GM12878 (cell line): ENCODE measurements around the gene CEP295NL. TPM values are rescaled to one million over a fixed set of nuclear protein-coding genes. Genes with fewer than 3 reads are reported as not detected.

Source experiments
- ATAC-seq: fragments of 200-7000 bp; cut with Tn5 transposase; 3 replicates; pipeline ENCODE4 v1.9.1; 2020; ENCODE audit warnings: mild to moderate bottlenecking, moderate library complexity
- BruUV-seq: library from RNA; stranded (reverse); fragments of 400-500 nt; replicated peaks from 2 replicates; lab custom pipeline; 2021; lab: Mats Ljungman, UMichigan
- CTCF ChIA-PET: fragments of 300-600 bp; sonication (Branson Sonifier 250); formaldehyde crosslinking; extraction: SDS; loops from one replicate; lab custom pipeline; 2021; ENCODE audit warnings: inconsistent platforms; lab: Yijun Ruan, JAX
- POLR2A ChIA-PET: fragments of 350-600 bp; formaldehyde crosslinking; extraction: SDS; loops from one replicate; lab custom pipeline; 2021; ENCODE audit warnings: inconsistent platforms; lab: Charles Lee
- RAD21 ChIA-PET: fragments of 300-600 bp; sonication (Branson Sonifier 250); formaldehyde crosslinking; loops from one replicate; lab custom pipeline; 2023; ENCODE audit warnings: antibody characterized with exemption; ENCODE audit not compliant: unreplicated experiment; lab: Charles Lee
- SMC1A ChIA-PET: fragments of 300-600 bp; sonication (Branson Sonifier 250); formaldehyde crosslinking; loops from one replicate; lab custom pipeline; 2023; ENCODE audit not compliant: unreplicated experiment, uncharacterized antibody; lab: Charles Lee
- DNase-seq: peaks from one replicate; pipeline ENCODE4 v3.0.0-alpha.2; 2011; ENCODE audit warnings: low read depth, low spot score
- FAIRE-seq: peaks from 3 replicates; lab custom pipeline; 2011; peaks lifted over from hg19 to GRCh38; lab: Jason Lieb, UNC
- H2AFZ ChIP-seq: 2 replicates; pipeline ENCODE4 v1.6.0; 2011; ENCODE audit warnings: low read depth, low read length, control low read depth; ENCODE audit not compliant: control insufficient read depth
- H3K27ac ChIP-seq: 2 replicates; pipeline ENCODE4 v1.5.1; 2011; ENCODE audit warnings: control low read depth; ENCODE audit not compliant: control insufficient read depth, insufficient read depth
- H3K27me3 ChIP-seq, 2 experiments: replicated peaks in 1 of 2; 2 replicates each; pipeline versions ENCODE4 v1.6.0 to v1.6.1; 2011; ENCODE audit warnings: low read length in 1 of 2; ENCODE audit not compliant: control insufficient read depth in 2 of 2, insufficient read depth in 2 of 2
- H3K36me3 ChIP-seq, 2 experiments: 2 replicates each; pipeline ENCODE4 v1.5.1; 2011; ENCODE audit warnings: low read length in 1 of 2; ENCODE audit not compliant: control insufficient read depth in 2 of 2, insufficient read depth in 2 of 2
- H3K4me1 ChIP-seq: 2 replicates; pipeline ENCODE4 v1.6.1; 2011; ENCODE audit warnings: mild to moderate bottlenecking, low read length, moderate library complexity, mixed read lengths; ENCODE audit not compliant: control insufficient read depth, insufficient read depth
- H3K4me2 ChIP-seq: 2 replicates; pipeline ENCODE4 v1.6.0; 2011; ENCODE audit warnings: control low read depth; ENCODE audit not compliant: control insufficient read depth, insufficient read depth
- H3K4me3 ChIP-seq: fragments of 200-600 bp; sonication (generic); 2 replicates; pipeline ENCODE4 v1.5.1; 2016
- H3K79me2 ChIP-seq: 2 replicates; pipeline ENCODE4 v1.6.0; 2011; ENCODE audit warnings: low read length; ENCODE audit not compliant: control insufficient read depth, insufficient read depth
- H3K9ac ChIP-seq: 2 replicates; pipeline ENCODE4 v1.8.0; 2011; ENCODE audit warnings: low read length, control low read depth, mixed read lengths; ENCODE audit not compliant: control insufficient read depth, insufficient read depth
- H3K9me3 ChIP-seq: replicated peaks from 3 replicates; pipeline ENCODE4 v1.5.1; 2011; ENCODE audit warnings: mild to moderate bottlenecking, low read length; ENCODE audit not compliant: control insufficient read depth, insufficient read depth
- H4K20me1 ChIP-seq: 2 replicates; pipeline ENCODE4 v1.6.0; 2011; ENCODE audit not compliant: control insufficient read depth, insufficient read depth
- CBFB ChIP-seq: IDR thresholded peaks from 2 replicates; pipeline ENCODE4 v1.6.1; 2016; ENCODE audit warnings: antibody characterized with exemption, low read depth
- CTCF ChIP-seq, 3 experiments: IDR thresholded peaks in 2 of 3; conservative IDR thresholded peaks in 1 of 3; 2 replicates each; pipeline ENCODE4 v1.5.1; 2011; ENCODE audit warnings: low read depth in 3 of 3, low read length in 3 of 3, mild to moderate bottlenecking in 3 of 3, control low read depth in 2 of 3, moderate library complexity in 2 of 3, inconsistent platforms in 1 of 3, mixed read lengths in 1 of 3; ENCODE audit not compliant: control insufficient read depth in 2 of 3, insufficient read depth in 1 of 3; ENCODE audit errors: extremely low read depth in 1 of 3
- RAD21 ChIP-seq: IDR thresholded peaks from 2 replicates; pipeline ENCODE4 v1.6.1; 2011; ENCODE audit warnings: mild to moderate bottlenecking, low read depth, low read length, moderate library complexity; ENCODE audit not compliant: insufficient read depth
- RUNX3 ChIP-seq: IDR thresholded peaks from 2 replicates; pipeline ENCODE4 v1.6.1; 2012; ENCODE audit warnings: low read length, inconsistent platforms
- SMC3 ChIP-seq: IDR thresholded peaks from 2 replicates; pipeline ENCODE4 v1.6.1; 2011; ENCODE audit warnings: low read length, improper control_type of control experiment, borderline replicate concordance
- TCF12 ChIP-seq: IDR thresholded peaks from 2 replicates; pipeline ENCODE4 v1.6.1; 2011; ENCODE audit warnings: low read depth, mild to moderate bottlenecking, low read length
- YY1 ChIP-seq: IDR thresholded peaks from 2 replicates; pipeline ENCODE4 v1.6.1; 2011; ENCODE audit warnings: low read depth, mild to moderate bottlenecking, low read length
- whole genome bisulfite sequencing: methylation state at CpG from one replicate; pipeline ENCODE4 v1.1.6; 2016; ENCODE audit warnings: low lambda C conversion rate; ENCODE audit not compliant: insufficient replicate concordance, insufficient coverage; ENCODE audit errors: missing lambda C conversion rate; 5-methylcytosine and 5-hydroxymethylcytosine counted together
- in situ Hi-C: fragments of 300-500 bp; cut with MboI; formaldehyde crosslinking; loops from 9 replicates; pipeline ENCODE4 v1.14.3; 2018; ENCODE audit warnings: mixed read lengths
- intact Hi-C: fragments of 100-400 bp; cut with micrococcal nuclease; formaldehyde crosslinking; loops from one replicate; pipeline ENCODE4 v1.14.2; 2022; ENCODE audit not compliant: unreplicated experiment
- polyA plus RNA-seq, 11 experiments: library from polyadenylated mRNA; depleted of rRNA in 4 of 11; unstranded in 6 of 11; stranded (reverse) in 5 of 11; fragments of >200 nt; fragmentation: Nextera tagmentation in 4 of 11; fragmentation: Illumina TruSeq in 1 of 11; extraction: Ambion mirVana in 4 of 11; extraction: Trizol in 1 of 11; gene quantifications; 1 replicate in 1 of 11; 2 replicates in 10 of 11; pipeline versions ENCODE4 v1.2.1 to v1.2.3, GENCODE V29; 2011 to 2016; ENCODE audit warnings: inconsistent platforms in 2 of 11, missing spikeins in 2 of 11, low read depth in 1 of 11
- total RNA-seq, 4 experiments: library from RNA; depleted of rRNA in 3 of 4; stranded (reverse); fragments of >200 nt in 3 of 4; fragmentation: Illumina TruSeq in 1 of 4; extraction: Trizol in 1 of 4; gene quantifications; 2 replicates each; pipeline versions ENCODE4 v1.2.1 to v1.2.3, GENCODE V29; 2013 to 2021

CEP295NL gene
- total and polyA plus RNA-seq, 10 of the 15 experiments (the other 5 are each of a cell fraction or from before 2014, with no cell fraction given) = not detected

- H3K79me2 ChIP-seq = peaks cover 32% of the 10 kb centered on the region
- H3K4me1 ChIP-seq = peaks cover 4% of the 10 kb centered on the region
- ChIA-PET POLR2A (no interaction called here), SMC1A (interaction anchor here (2.5 kb wide), 1 partner anchor 346 kb away, joined by 6 read pairs; no protein-coding TSS in a partner anchor), CTCF (interaction anchor here (0.8 to 3.0 kb wide), 8 partner anchors 9 to 346 kb away, joined by 3 to 10 read pairs (median 6); no protein-coding TSS in a partner anchor), RAD21 (interaction anchor here (1.1 kb wide), 1 partner anchor 346 kb away, joined by 6 read pairs; no protein-coding TSS in a partner anchor)
- no peaks in the 10 kb centered on the region; a peak in 1 of 4 replicates for H3K36me3 ChIP-seq
- H3K27ac ChIP-seq = no peak overlapping the region
- ATAC-seq (peak; percentile 17), FAIRE-seq (no peak), DNase-seq (no peak)
- H4K20me1 ChIP-seq = no peaks in the 10 kb centered on the region
- H3K9me3 ChIP-seq = no peaks in the 10 kb centered on the region
- no TSS peak for BruUV-seq
- no peak overlapping the region for H3K9ac ChIP-seq
- H3K4me3 ChIP-seq = no peak overlapping the region
- intact Hi-C loops = loop anchor here (1.0 kb wide), 1 partner anchor 346 kb away; no protein-coding TSS in a partner anchor
- H3K27me3 ChIP-seq = no peaks in the 10 kb centered on the region
- 0 out of 2 replicates have a peak overlapping the region, but pooled peaks have one; percentile 24 for H3K4me2 ChIP-seq
- WGBS = 57% methylated on average over 10 of the region's 10 CpGs
- H2AFZ ChIP-seq = no peak overlapping the region
- in situ Hi-C loops = no loop called here
- TF ChIP-seq CTCF (IDR thresholded peaks at IDR 0.05 in 2 of 3, conservative IDR thresholded peaks at IDR 0.05 in 1 of 3; ENCODE audit: control insufficient read depth in 2 of 3, extremely low read depth in 1 of 3, insufficient read depth in 1 of 3, low read depth in 3 of 3, low read length in 3 of 3) = peak; percentile 76 to 90 (median 78)
- no peak for TF ChIP-seq CBFB
- no peak for TF ChIP-seq RUNX3
- 0 out of 2 replicates have a peak, but pooled peaks have one; percentile 23 for TF ChIP-seq TCF12
- 0 out of 2 replicates have a peak, but pooled peaks have one; percentile 31 for TF ChIP-seq RAD21
- peak; percentile 88 for TF ChIP-seq YY1
- peak; percentile 61; the same call in 1 of the 2 replicates for TF ChIP-seq SMC3
Observed at GRCh38 chr17:78842881-78843565, 60.0 kb downstream of the CEP295NL start.
